ENCODE results near the gene AARS2.

DNA sequence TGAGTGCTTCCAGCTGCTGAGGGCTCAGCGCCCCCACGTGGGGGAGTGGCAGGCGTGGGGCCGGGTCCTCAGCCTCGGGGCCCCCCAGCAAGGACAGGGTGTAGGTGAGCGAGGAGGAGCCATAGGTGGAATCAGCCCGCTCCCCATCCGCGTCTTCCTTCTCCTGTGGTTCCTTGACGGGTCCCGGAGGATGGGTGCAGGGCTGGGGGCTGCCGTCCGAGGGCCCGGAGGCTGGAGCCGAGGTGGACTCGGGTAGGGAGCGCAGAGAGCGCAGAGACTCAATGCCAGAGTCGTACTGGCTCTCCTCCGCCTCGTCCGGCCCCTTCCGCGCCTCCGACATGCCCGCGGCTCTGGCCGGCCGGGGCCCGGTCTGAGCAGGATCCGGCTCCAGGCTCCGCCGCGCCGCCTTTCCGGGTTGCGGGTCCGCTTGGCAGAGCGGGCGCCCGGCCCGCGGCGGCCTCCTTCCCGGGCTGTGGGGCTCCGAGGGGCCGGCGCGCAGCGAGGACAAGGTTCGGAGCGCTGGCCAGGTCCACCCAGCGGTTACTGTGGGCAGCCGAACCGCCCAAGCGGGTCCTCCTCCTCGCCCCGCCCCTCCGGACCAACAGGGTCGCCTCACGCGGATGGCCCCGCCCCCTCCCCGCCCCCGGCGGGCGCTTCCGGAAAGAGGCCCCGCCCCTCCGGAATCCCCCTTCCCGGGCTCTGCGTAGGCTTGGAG, 48.0 kb downstream of the AARS2 start, which contains the start of gene NFKBIE:
- TF ChIP-seq CTCF (IDR thresholded peaks at IDR 0.05) (peak in 2 of 6 experiments; percentile 4), POLR2A (IDR thresholded peaks at IDR 0.05) (peak in 2 of 4 donors; percentile 41 to 83)
